CD4-positive, alpha-beta T cell treated with Interleukin-21 for 1 hour (primary cell): Measurements from ENCODE around the gene EVL.
A peak's percentile ranks its signal among the peaks of the same experiment; 100 is the strongest.

Experiments used
- DNase-seq: peaks from one replicate; pipeline ENCODE4 v3.0.0-alpha.2; 2020

Gene EVL

DNA sequence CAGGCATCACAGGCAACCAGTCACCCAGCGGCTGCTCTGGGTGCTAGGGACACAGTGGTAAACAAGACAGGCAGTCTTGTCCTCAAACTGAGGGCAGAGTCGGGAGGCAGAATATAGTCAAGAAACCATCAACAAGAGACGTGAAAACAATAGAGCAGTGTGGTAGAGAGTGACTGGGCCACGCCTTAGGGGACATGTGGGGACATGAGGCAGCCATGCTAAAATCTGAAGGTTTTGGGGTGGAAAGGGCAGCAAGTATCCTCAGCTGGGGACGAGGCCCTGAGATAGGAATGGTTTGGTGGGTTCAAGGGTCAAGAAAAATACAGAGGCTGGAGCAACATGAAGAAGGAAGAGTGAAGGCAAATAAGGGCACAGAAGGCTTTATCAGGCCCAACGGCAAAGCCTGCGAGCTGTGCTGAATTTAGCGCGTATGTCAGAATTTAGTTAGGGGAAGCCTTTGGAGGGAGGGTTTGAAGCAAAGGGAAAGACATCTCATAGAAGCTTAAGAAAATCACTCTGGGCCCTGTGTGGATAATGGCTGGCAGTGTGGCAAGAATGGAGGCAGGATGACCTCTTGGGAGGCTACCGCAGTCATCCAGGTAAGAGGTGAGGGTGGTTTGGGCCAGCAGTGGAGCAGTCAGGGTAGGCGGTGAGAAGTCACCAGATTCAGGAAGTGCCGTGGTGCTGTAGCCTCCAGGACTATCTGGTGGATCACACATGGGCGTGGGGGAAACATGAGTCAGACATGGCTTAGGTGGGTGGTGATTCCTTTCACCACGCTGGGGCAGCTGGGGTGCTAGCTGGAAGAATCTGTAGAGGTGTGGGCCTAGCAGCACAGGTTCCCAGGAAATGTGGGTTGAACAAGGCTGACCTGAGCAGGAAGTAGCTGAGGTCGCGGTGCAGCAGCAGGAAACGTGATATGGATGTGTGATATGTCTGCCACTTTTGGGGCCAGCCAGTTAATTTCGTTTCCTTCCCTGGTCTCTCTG lies 3.0 kb downstream of the EVL start:
- DNase-seq: peak; percentile 91

GRCh38 chr14:100069161-100069800 lies 4.1 kb downstream of the EVL start:
- DNase-seq: no peak

DNA sequence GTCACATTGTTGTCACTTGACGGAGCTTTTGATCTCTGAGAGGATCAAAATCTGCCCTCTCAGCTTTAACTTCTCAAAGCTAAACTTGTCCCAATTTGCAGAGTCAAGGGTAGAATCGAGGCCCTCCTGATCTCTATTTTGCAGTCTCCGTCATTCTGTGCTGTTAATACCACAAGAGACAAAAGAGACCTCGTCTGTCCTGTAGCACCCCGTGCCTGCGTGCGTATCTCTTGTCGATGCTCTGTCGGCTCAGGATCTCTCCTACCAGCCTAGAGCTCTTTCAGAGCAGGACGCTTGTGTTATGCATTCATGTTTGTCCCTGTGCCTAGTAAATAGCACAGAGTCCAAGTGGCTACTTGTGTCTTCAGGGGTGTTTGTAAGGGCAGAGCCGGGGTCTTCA lies 5.1 kb downstream of the EVL start:
- DNase-seq: no peak

DNA sequence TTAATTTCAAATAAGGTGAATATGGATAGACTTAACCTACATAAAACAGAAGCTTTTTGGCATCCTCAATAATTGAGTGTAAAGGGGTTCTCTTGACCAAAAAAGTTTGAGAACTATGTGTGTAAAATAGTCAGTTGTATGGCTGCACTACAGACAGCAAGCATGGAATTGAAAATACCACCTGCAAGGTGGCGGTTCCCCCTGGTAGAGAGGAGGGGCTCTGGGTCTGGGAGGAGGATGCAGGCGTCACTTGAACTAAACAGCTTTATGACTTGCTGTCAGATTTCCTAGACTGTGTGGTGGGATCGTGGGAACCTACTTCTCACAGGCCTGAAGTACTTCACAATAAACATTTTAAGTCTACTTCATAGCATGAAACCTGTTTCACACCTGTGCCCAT lies 6.3 kb downstream of the EVL start:
- no peak for DNase-seq

- peak; percentile 69 for DNase-seq
Observed at GRCh38 chr14:100072783-100073346, 7.6 kb downstream of the EVL start.

DNA sequence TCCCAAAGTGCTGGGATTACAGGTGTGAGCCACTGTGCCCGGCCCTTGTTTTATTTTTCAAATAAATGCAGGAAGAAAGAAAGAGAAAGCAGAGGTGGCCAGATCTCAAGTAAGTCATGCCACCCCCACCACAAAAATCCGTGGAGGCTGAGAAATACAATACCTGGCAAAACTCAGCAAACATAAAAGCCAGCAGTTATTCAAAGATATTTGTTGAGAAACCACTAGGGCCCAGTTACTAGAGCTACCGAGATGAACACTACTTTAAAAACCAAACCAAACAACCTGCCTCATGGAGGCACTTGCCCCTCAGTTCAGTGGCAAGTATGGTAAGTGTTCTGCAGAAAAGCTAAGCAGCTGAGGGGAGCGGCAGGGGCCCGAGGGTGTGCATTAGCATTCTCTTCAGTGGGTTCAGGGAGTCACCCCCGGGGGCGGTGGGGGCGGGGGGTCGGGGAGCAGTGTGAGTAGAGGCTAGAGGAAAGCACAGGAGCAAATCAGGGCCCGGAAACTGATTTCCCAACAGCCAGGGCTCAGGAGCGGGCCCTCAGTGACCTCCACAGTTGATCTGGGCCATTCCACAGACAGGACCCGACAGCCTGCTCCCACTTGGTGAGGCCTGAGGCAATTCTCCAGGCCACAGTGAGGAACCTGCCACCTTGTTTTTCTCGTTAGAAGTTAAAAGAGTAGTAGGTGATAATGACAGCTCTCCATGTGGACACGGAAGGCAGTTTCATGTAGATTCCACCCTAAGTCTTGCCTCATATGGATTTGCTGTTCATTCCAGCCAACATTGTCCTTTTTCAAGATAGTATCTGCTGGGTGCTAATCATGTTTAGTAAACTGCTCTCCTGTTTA lies 8.6 kb downstream of the EVL start:
- DNase-seq: no peak

GRCh38 chr14:100074431-100075100 lies 9.3 kb downstream of the EVL start:
- no peak for DNase-seq

- no peak for DNase-seq
Observed at GRCh38 chr14:100075681-100076080, 10.5 kb downstream of the EVL start.

DNA sequence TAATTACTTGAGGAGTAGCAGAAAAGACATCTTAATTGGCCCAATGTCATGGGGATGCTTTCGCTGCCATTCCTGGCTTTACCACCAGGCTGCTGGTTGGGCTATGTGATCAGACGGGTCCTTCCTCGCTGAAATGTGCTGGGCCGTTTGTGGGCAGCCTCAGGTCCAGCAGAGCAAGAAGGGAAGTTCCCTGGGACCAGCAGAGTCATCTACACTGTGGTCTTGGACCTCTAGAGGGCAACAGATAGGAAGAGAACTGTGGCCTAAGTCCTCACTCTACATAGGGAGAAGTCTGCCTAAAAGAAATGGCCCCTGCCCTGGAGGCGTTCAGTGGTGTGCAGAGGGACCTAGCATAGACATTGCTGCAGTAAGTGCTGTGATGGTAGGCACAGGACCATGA lies 10.9 kb downstream of the EVL start:
- DNase-seq: peak; percentile 63

DNA sequence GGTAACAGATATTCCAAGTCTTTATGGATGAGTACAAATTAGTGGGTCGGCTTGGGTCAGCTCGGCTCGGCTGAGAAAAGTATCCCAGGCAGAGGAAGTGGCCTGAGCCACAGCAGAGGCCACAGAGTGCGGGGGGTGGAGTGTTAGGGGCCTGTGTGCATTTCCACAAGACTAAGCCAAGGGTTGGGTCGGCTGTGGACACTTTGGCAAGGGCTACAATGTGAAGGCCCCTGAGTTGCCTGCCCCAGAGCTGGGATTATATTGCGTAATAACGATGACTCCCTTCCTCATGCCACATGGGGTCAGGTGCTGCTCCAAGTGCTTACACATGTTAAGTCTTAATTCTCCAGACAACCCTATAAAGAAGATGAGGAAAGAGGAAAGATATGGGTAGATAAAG lies 11.4 kb downstream of the EVL start:
- DNase-seq: no peak

DNA sequence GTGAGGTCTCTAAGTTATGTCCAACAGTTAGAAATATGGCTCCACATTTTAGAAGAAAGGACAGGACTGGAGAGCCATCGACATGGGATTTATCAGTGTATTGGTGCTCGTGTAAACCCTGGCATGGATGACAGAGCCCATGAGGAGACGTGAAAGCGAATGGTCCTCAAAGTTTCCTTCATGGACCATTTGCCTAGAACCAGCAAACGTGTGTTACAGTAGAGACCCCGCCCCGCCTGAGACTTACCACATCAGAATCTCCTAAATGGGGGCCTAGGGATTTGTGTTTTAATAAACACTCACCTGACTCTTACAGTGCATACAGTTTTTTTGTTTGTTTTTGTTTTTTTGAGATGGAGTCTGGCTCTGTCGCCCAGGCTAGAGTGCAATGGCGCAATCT lies 12.2 kb downstream of the EVL start:
- DNase-seq: no peak

GRCh38 chr14:100078216-100078803 lies 13.1 kb downstream of the EVL start:
- no peak for DNase-seq

- peak; percentile 86 for DNase-seq
Observed at GRCh38 chr14:100078997-100079725, 13.9 kb downstream of the EVL start.

DNA sequence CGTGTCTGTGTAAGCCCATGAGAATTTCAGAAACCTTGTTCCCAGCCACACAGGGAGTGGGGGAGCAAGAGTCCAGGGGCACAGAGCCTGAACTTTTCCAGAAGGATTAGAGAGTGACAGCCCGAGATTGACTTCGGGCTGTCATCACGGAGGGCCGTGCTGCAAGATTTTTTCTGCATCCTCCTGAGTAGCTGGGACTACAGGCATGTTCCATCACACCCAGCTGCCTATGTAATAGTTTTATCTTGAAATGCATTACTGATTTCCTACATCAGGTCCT lies 14.4 kb downstream of the EVL start:
- DNase-seq: no peak

- no peak for DNase-seq
Observed at GRCh38 chr14:100080206-100080605, 15.0 kb downstream of the EVL start.

GRCh38 chr14:100081997-100082625 lies 16.9 kb downstream of the EVL start:
- no peak for DNase-seq

GRCh38 chr14:100082723-100083122 lies 17.5 kb downstream of the EVL start:
- DNase-seq: no peak

GRCh38 chr14:100083706-100084105 lies 18.5 kb downstream of the EVL start:
- DNase-seq: no peak

GRCh38 chr14:100084591-100084990 lies 19.4 kb downstream of the EVL start:
- DNase-seq: no peak

GRCh38 chr14:100085462-100085861 lies 20.2 kb downstream of the EVL start:
- DNase-seq: no peak

DNA sequence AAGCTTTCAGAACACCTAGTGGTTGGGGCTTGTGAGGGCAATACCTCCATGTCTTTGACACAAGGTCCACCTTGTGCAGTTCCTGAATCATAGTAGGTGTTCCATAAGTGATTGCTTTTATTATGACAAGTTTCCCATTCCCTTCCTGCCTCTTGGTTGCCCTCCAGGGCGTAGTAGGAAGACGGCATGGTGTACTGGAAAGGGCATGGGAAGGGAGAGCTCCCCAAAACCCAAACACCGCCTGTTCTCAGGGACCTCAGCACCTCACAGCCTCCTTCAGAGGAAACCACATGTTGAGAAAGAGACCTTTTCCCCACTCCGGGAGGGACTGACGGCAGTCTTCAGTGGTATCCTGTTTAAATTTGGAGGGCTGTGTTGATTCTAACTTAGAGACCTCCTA lies 21.1 kb downstream of the EVL start:
- no peak for DNase-seq
